H9 (cell line): ENCODE data around the gene TMTC1. TPM values are rescaled to one million over a fixed set of nuclear protein-coding genes. Genes with fewer than 3 reads are reported as not detected.

ENCODE experiments used
- DNase-seq: peaks from one replicate; pipeline ENCODE4 v3.0.0-alpha.2; 2017
- H2AFZ ChIP-seq: one replicate; pipeline ENCODE4 v1.6.1; 2013; ENCODE audit warnings: mild to moderate bottlenecking, low read length, control low read depth, moderate library complexity
- H2AK5ac ChIP-seq: 2 replicates; pipeline ENCODE4 v1.6.1; 2013; ENCODE audit warnings: low read length, control low read depth, mixed read lengths; ENCODE audit not compliant: insufficient read length
- H2BK120ac ChIP-seq: one replicate; pipeline ENCODE4 v1.6.1; 2013; ENCODE audit warnings: low read depth, mild to moderate bottlenecking, low read length, control low read depth, inconsistent platforms; ENCODE audit not compliant: poor library complexity, severe bottlenecking
- H2BK12ac ChIP-seq: 2 replicates; pipeline ENCODE4 v1.6.1; 2013; ENCODE audit warnings: low read length, control low read depth, mixed read lengths, low read depth; ENCODE audit not compliant: insufficient read length
- H2BK15ac ChIP-seq: 2 replicates; pipeline ENCODE4 v1.6.1; 2013; ENCODE audit warnings: low read depth, low read length, control low read depth
- H2BK20ac ChIP-seq: one replicate; pipeline ENCODE4 v1.6.1; 2013; ENCODE audit warnings: low read depth, mild to moderate bottlenecking, low read length, control low read depth, inconsistent platforms; ENCODE audit not compliant: poor library complexity, severe bottlenecking
- H2BK5ac ChIP-seq: 2 replicates; pipeline ENCODE4 v1.6.1; 2013; ENCODE audit warnings: low read length, control low read depth, mixed read lengths; ENCODE audit not compliant: insufficient read length
- H3K14ac ChIP-seq: 2 replicates; pipeline ENCODE4 v1.6.1; 2013; ENCODE audit warnings: low read length, control low read depth; ENCODE audit not compliant: insufficient read depth
- H3K18ac ChIP-seq: 2 replicates; pipeline ENCODE4 v1.6.1; 2013; ENCODE audit warnings: low read depth, mild to moderate bottlenecking, mixed read lengths, low read length, control low read depth; ENCODE audit not compliant: insufficient read length
- H3K23ac ChIP-seq: 2 replicates; pipeline ENCODE4 v1.6.1; 2013; ENCODE audit warnings: low read length, control low read depth, mixed read lengths, low read depth; ENCODE audit not compliant: insufficient read length
- H3K23me2 ChIP-seq: 2 replicates; pipeline ENCODE4 v1.6.1; 2013; ENCODE audit warnings: low read depth, mild to moderate bottlenecking, mixed read lengths, low read length, control low read depth; ENCODE audit not compliant: insufficient read length, poor library complexity, severe bottlenecking
- H3K27ac ChIP-seq: 2 replicates; pipeline ENCODE4 v1.5.1; 2013; ENCODE audit warnings: low read length, control low read depth, mixed read lengths, low read depth; ENCODE audit not compliant: insufficient read length
- H3K27me3 ChIP-seq: 2 replicates; pipeline ENCODE4 v1.6.1; 2013; ENCODE audit warnings: low read length, control low read depth, inconsistent platforms; ENCODE audit not compliant: insufficient read depth
- H3K4ac ChIP-seq: 2 replicates; pipeline ENCODE4 v1.6.1; 2013; ENCODE audit warnings: low read depth, mild to moderate bottlenecking, control low read depth, inconsistent platforms, low read length, moderate library complexity
- H3K4me1 ChIP-seq: 2 replicates; pipeline ENCODE4 v1.6.1; 2013; ENCODE audit warnings: low read length, control low read depth, inconsistent platforms; ENCODE audit not compliant: insufficient read depth
- H3K4me2 ChIP-seq: 2 replicates; pipeline ENCODE4 v1.6.1; 2013; ENCODE audit warnings: low read length, control low read depth, mixed read lengths; ENCODE audit not compliant: insufficient read length, insufficient read depth
- H3K56ac ChIP-seq: 2 replicates; pipeline ENCODE4 v1.6.1; 2013; ENCODE audit warnings: low read depth, mild to moderate bottlenecking, mixed read lengths, low read length, control low read depth; ENCODE audit not compliant: insufficient read length
- H3K79me1 ChIP-seq: 2 replicates; pipeline ENCODE4 v1.6.1; 2013; ENCODE audit warnings: low read depth, mild to moderate bottlenecking, moderate library complexity, low read length, control low read depth, inconsistent platforms; ENCODE audit not compliant: insufficient read depth, poor library complexity, severe bottlenecking
- H3K79me2 ChIP-seq: 2 replicates; pipeline ENCODE4 v1.6.1; 2013; ENCODE audit warnings: low read length, control low read depth, inconsistent platforms; ENCODE audit not compliant: insufficient read depth
- H3K9ac ChIP-seq: 2 replicates; pipeline ENCODE4 v1.6.1; 2013; ENCODE audit warnings: low read length, control low read depth, mixed read lengths; ENCODE audit not compliant: insufficient read length; ENCODE audit errors: extremely low read depth
- H3K9me3 ChIP-seq: one replicate; pipeline ENCODE4 v1.6.1; 2013; ENCODE audit warnings: low read depth, low read length, inconsistent platforms; ENCODE audit not compliant: control insufficient read depth
- H3T11ph ChIP-seq: one replicate; pipeline ENCODE4 v1.6.1; 2013; ENCODE audit warnings: mild to moderate bottlenecking, low read length, control low read depth, inconsistent platforms
- H4K20me1 ChIP-seq: one replicate; pipeline ENCODE4 v1.6.1; 2013; ENCODE audit not compliant: control insufficient read depth, insufficient read length, insufficient read depth
- H4K5ac ChIP-seq: 2 replicates; pipeline ENCODE4 v1.6.1; 2013; ENCODE audit warnings: low read depth, mild to moderate bottlenecking, mixed read lengths, low read length, control low read depth; ENCODE audit not compliant: insufficient read length
- H4K8ac ChIP-seq: replicated peaks from 2 replicates; pipeline ENCODE4 v1.6.1; 2013; ENCODE audit warnings: low read length, control low read depth, mixed read lengths, low read depth; ENCODE audit not compliant: insufficient read length
- H4K91ac ChIP-seq: 2 replicates; pipeline ENCODE4 v1.6.1; 2013; ENCODE audit warnings: low read depth, mild to moderate bottlenecking, moderate library complexity, mixed read lengths, low read length, control low read depth; ENCODE audit not compliant: insufficient read length
- H3K27ac Mint-ChIP-seq, 3 experiments: 2 replicates in 2 of 3; 3 replicates in 1 of 3; pipeline ENCODE4 v1.8.0; 2020 to 2021; ENCODE audit warnings: mixed read lengths in 3 of 3, mild to moderate bottlenecking in 1 of 3, moderate library complexity in 1 of 3
- H3K27me3 Mint-ChIP-seq: 2 replicates; pipeline ENCODE4 v1.8.0; 2021; ENCODE audit warnings: low read depth, mild to moderate bottlenecking, moderate library complexity, mixed read lengths
- H3K36me3 Mint-ChIP-seq, 3 experiments: 2 replicates in 2 of 3; 3 replicates in 1 of 3; pipeline ENCODE4 v1.8.0; 2020 to 2021; ENCODE audit warnings: low read depth in 3 of 3, mixed read lengths in 3 of 3; ENCODE audit not compliant: insufficient read depth in 1 of 3
- H3K4me1 Mint-ChIP-seq, 2 experiments: 2 replicates each; pipeline ENCODE4 v1.8.0; 2020; ENCODE audit warnings: mixed read lengths in 2 of 2
- H3K4me3 Mint-ChIP-seq, 2 experiments: 2 replicates in 1 of 2; 3 replicates in 1 of 2; pipeline ENCODE4 v1.8.0; 2020 to 2021; ENCODE audit warnings: mild to moderate bottlenecking in 2 of 2, mixed read lengths in 2 of 2, moderate library complexity in 1 of 2
- H3K9me3 Mint-ChIP-seq, 2 experiments: 2 replicates in 1 of 2; 3 replicates in 1 of 2; pipeline ENCODE4 v1.8.0; 2020; ENCODE audit warnings: mild to moderate bottlenecking in 2 of 2, mixed read lengths in 2 of 2, moderate library complexity in 1 of 2
- WGBS: extraction: QIAGEN DNeasy Blood & Tissue Kit; methylation state at CpG from one replicate; pipeline ENCODE4 v1.1.7; 2013; ENCODE audit warnings: missing lambda C conversion rate, low lambda C conversion rate, mixed read lengths; ENCODE audit not compliant: insufficient read length; ENCODE audit errors: extremely low coverage; 5-methylcytosine and 5-hydroxymethylcytosine counted together
- total RNA-seq: library from RNA; stranded (reverse); gene quantifications from 2 replicates; pipeline ENCODE4 v1.2.1, GENCODE V29; 2021
- TF ChIP-seq, protein P1 (sequence below): fragments of 200-600 bp; sonication (generic); conservative IDR thresholded peaks from 3 replicates; pipeline ENCODE4 v1.8.0; 2021; ENCODE audit warnings: antibody characterized with exemption, mild to moderate bottlenecking

Gene TMTC1
- total RNA-seq, 1 experiment from 2014 or later, result 16.1 TPM

DNA sequence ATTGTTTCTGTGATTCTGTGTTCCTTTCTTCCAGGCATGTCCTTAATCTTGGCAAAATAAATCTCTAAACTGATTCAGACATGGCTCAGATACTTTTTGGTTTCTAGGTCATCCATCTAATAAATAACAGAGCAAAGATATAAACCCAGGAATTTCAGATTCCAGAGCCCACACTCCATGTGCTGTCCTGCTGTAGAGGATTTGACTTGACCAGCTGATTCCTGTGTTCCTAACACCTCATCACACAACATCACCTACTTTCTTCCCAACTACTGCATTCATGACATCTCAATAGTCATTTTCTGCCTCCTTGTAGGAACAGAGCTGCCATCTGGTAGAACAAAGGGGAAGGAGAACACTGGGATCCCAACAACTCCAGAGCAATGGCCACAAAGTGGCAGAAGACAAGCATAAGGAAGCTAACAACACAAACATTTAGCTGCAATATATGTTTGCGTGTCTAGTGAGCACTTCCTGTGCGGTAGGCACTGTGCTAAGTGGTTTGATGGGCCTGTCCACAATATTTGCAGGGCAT, 194.4 kb downstream of the TMTC1 start:
- Histone ChIP-seq H3K4ac (no peak overlapping the region), H3K14ac (no peak overlapping the region), H2BK5ac (no peak overlapping the region), H4K5ac (peak overlapping the region; percentile 96), H2AFZ (no peak overlapping the region), H3K27ac (no peak overlapping the region), H4K8ac (peak overlapping the region; percentile 32), H3K23me2 (no peaks in the 10 kb centered on the region), H3K56ac (no peak overlapping the region), H4K91ac (no peak overlapping the region), H3K4me1 (peaks cover 6% of the 10 kb centered on the region; the same call in 1 of the 2 replicates), H3K9me3 (no peaks in the 10 kb centered on the region), H3T11ph (no peak overlapping the region), H2BK15ac (no peak overlapping the region), H2BK12ac (no peak overlapping the region), H2AK5ac (peak overlapping the region; percentile 100), H3K79me2 (no peaks in the 10 kb centered on the region), H3K9ac (no peak overlapping the region), H3K79me1 (no peaks in the 10 kb centered on the region), H4K20me1 (no peaks in the 10 kb centered on the region), H3K27me3 (no peaks in the 10 kb centered on the region), H3K4me2 (no peak overlapping the region), H3K23ac (peak overlapping the region; percentile 20), H2BK120ac (no peak overlapping the region), H2BK20ac (no peak overlapping the region), H3K18ac (no peak overlapping the region)
- Mint-ChIP-seq H3K27me3 (peaks cover 2% of the 10 kb centered on the region; the same call in 1 of the 2 replicates), H3K36me3 (peaks cover 0 to 2% (median 2%) of the 10 kb centered on the region in 3 experiments; a peak in 4 of 7 replicates), H3K27ac (no peak overlapping the region), H3K4me1 (peaks cover 40 to 43% of the 10 kb centered on the region in 2 experiments), H3K9me3 (no peaks in the 10 kb centered on the region), H3K4me3 (no peak overlapping the region)
- TF ChIP-seq, protein P1, sequence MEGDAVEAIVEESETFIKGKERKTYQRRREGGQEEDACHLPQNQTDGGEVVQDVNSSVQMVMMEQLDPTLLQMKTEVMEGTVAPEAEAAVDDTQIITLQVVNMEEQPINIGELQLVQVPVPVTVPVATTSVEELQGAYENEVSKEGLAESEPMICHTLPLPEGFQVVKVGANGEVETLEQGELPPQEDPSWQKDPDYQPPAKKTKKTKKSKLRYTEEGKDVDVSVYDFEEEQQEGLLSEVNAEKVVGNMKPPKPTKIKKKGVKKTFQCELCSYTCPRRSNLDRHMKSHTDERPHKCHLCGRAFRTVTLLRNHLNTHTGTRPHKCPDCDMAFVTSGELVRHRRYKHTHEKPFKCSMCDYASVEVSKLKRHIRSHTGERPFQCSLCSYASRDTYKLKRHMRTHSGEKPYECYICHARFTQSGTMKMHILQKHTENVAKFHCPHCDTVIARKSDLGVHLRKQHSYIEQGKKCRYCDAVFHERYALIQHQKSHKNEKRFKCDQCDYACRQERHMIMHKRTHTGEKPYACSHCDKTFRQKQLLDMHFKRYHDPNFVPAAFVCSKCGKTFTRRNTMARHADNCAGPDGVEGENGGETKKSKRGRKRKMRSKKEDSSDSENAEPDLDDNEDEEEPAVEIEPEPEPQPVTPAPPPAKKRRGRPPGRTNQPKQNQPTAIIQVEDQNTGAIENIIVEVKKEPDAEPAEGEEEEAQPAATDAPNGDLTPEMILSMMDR, result no peak
- WGBS, result no CpG with 5 or more reads among the region's 2 CpGs
- DNase-seq, result no peak
